ENCODE results near the gene DNTT. TPM values are rescaled to one million over a fixed set of nuclear protein-coding genes. Genes with fewer than 3 reads are reported as not detected.

The DNTT gene
- total RNA-seq, 2 experiments from 2014 or later = 0.16 to 0.32 TPM

GRCh38 chr10:96287392-96288105, 16.7 kb upstream of the DNTT start:
- H3K4me2 ChIP-seq (ENCODE audit: low read length) = peak overlapping the region; percentile 90
- TF ChIP-seq CTCF (conservative IDR thresholded peaks at IDR 0.05; ENCODE audit: low read length) (no peak), EZH2phosphoT487 (IDR thresholded peaks at IDR 0.05; ENCODE audit: borderline replicate concordance, low read depth, low read length) (no peak)
- CTCF ChIA-PET (ENCODE audit: unreplicated experiment) = interaction anchor here (1.8 to 2.1 kb wide), 2 partner anchors 16 to 58 kb away, joined by 7 to 9 read pairs; partner anchors contain the start of gene BLNK
- H3K9me3 ChIP-seq (ENCODE audit: low read length) = no peaks in the 10 kb centered on the region
- intact Hi-C loops (cut with micrococcal nuclease; ENCODE audit: unreplicated experiment) = loop anchor here (1.0 to 10.0 kb wide), 4 partner anchors 14 to 993 kb away; partner anchors contain the start of genes ENTPD1 and PDLIM1
- peak; percentile 96 for DNase-seq (ENCODE audit: low spot score)
- H3K4me1 ChIP-seq (ENCODE audit: insufficient read depth, low read length, poor library complexity, severe bottlenecking) = peaks cover 90% of the 10 kb centered on the region
- peak overlapping the region; percentile 66; the same call in 1 of the 2 replicates for H2AFZ ChIP-seq (ENCODE audit: low read length)
- H3K36me3 ChIP-seq (ENCODE audit: insufficient read depth, low read length) = no peaks in the 10 kb centered on the region
- H4K20me1 ChIP-seq (ENCODE audit: insufficient read depth, low read length) = no peaks in the 10 kb centered on the region
- peak overlapping the region; percentile 98 for H3K27ac ChIP-seq (ENCODE audit: low read depth, low read length, poor library complexity, severe bottlenecking)
- H3K9me2 ChIP-seq (ENCODE audit: insufficient read depth, low read length) = no peaks in the 10 kb centered on the region
- POLR2A ChIA-PET = interaction anchor here (0.5 to 5.5 kb wide), 15 partner anchors 8 to 423 kb away, joined by 3 to 176 read pairs (median 6); partner anchors contain the start of gene BLNK
- H3K79me2 ChIP-seq (ENCODE audit: insufficient read depth, low read depth, low read length) = peaks cover 25% of the 10 kb centered on the region; the same call in 1 of the 2 replicates
- TSS peak; percentile 89 for BruUV-seq (replicated peaks)
- peak overlapping the region; percentile 63 for H3K4me3 ChIP-seq (ENCODE audit: low read depth, low read length, poor library complexity, severe bottlenecking)

- H3K9me3 ChIP-seq (ENCODE audit: low read length) = no peaks in the 10 kb centered on the region
- intact Hi-C loops (cut with micrococcal nuclease; ENCODE audit: unreplicated experiment) = loop anchor here (1.0 to 10.0 kb wide), 4 partner anchors 15 to 993 kb away; partner anchors contain the start of genes ENTPD1 and PDLIM1
- H3K36me3 ChIP-seq (ENCODE audit: insufficient read depth, low read length) = no peaks in the 10 kb centered on the region
- ChIA-PET POLR2A (interaction anchor here (1.0 to 5.5 kb wide), 11 partner anchors 7 to 44 kb away, joined by 3 to 176 read pairs (median 6); partner anchors contain the start of gene BLNK), CTCF (ENCODE audit: unreplicated experiment) (interaction anchor here (1.8 to 2.1 kb wide), 2 partner anchors 17 to 59 kb away, joined by 7 to 9 read pairs; partner anchors contain the start of gene BLNK)
- BruUV-seq (replicated peaks) = no TSS peak
- no peak for TF ChIP-seq CTCF (conservative IDR thresholded peaks at IDR 0.05; ENCODE audit: low read length)
- no peak for TF ChIP-seq EZH2phosphoT487 (IDR thresholded peaks at IDR 0.05; ENCODE audit: borderline replicate concordance, low read depth, low read length)
- DNase-seq (ENCODE audit: low spot score) = peak; percentile 88
- H3K9me2 ChIP-seq (ENCODE audit: insufficient read depth, low read length) = no peaks in the 10 kb centered on the region
- H3K4me3 ChIP-seq (ENCODE audit: low read depth, low read length, poor library complexity, severe bottlenecking) = peak overlapping the region; percentile 63
- H3K4me1 ChIP-seq (ENCODE audit: insufficient read depth, low read length, poor library complexity, severe bottlenecking) = peaks cover 92% of the 10 kb centered on the region
- H4K20me1 ChIP-seq (ENCODE audit: insufficient read depth, low read length) = no peaks in the 10 kb centered on the region
- peaks cover 25% of the 10 kb centered on the region; the same call in 1 of the 2 replicates for H3K79me2 ChIP-seq (ENCODE audit: insufficient read depth, low read depth, low read length)
- H3K4me2 ChIP-seq (ENCODE audit: low read length) = peak overlapping the region; percentile 90
- no peak overlapping the region for H2AFZ ChIP-seq (ENCODE audit: low read length)
- H3K27ac ChIP-seq (ENCODE audit: low read depth, low read length, poor library complexity, severe bottlenecking) = peak overlapping the region; percentile 98
Observed at GRCh38 chr10:96288151-96288621, 16.0 kb upstream of the DNTT start.

Measured in OCI-LY7 (cell line).